HepG2 (cell line): ENCODE measurements around the gene ANKLE1. TPM values are rescaled to one million over a fixed set of nuclear protein-coding genes. Genes with fewer than 3 reads are reported as not detected.

Experiments used
- ARNTL ChIP-seq: sonication (generic); formaldehyde crosslinking; IDR thresholded peaks from 2 replicates; pipeline ENCODE4 v1.4.0; 2020; ENCODE audit warnings: mild to moderate bottlenecking, missing genetic modification reagents
- DRAP1 ChIP-seq: IDR thresholded peaks from 2 replicates; pipeline ENCODE4 v1.6.1; 2016; ENCODE audit warnings: missing genetic modification reagents, missing compliant biosample characterization
- ELF3 ChIP-seq: IDR thresholded peaks from 2 replicates; pipeline ENCODE4 v1.6.1; 2016; ENCODE audit warnings: missing genetic modification reagents, missing compliant biosample characterization
- HMG20B ChIP-seq: conservative IDR thresholded peaks from 2 replicates; pipeline ENCODE4 v1.6.1; 2016; ENCODE audit warnings: missing genetic modification reagents, missing compliant biosample characterization
- KDM2A ChIP-seq: sonication (generic); formaldehyde crosslinking; IDR thresholded peaks from 2 replicates; pipeline ENCODE4 v1.4.0; 2020; ENCODE audit warnings: low read depth, missing genetic modification reagents, borderline replicate concordance
- MEIS2 ChIP-seq: sonication (generic); formaldehyde crosslinking; IDR thresholded peaks from 2 replicates; pipeline ENCODE4 v1.9.0; 2021; ENCODE audit warnings: mild to moderate bottlenecking, missing genetic modification reagents
- NCOR1 ChIP-seq: fragments of 200-600 bp; sonication (generic); IDR thresholded peaks from 2 replicates; pipeline ENCODE4 v1.7.0; 2017; ENCODE audit warnings: antibody characterized with exemption, low read length, borderline replicate concordance
- NFE2L1 ChIP-seq: sonication (generic); formaldehyde crosslinking; IDR thresholded peaks from 2 replicates; pipeline ENCODE4 v1.4.0; 2020; ENCODE audit warnings: missing genetic modification reagents, mild to moderate bottlenecking, borderline replicate concordance
- PHF21A ChIP-seq: sonication (generic); formaldehyde crosslinking; IDR thresholded peaks from 2 replicates; pipeline ENCODE4 v1.5.0; 2020; ENCODE audit warnings: mild to moderate bottlenecking, missing genetic modification reagents
- RERE ChIP-seq: IDR thresholded peaks from 2 replicates; pipeline ENCODE4 v1.6.1; 2016; ENCODE audit warnings: low read depth, missing genetic modification reagents, missing compliant biosample characterization
- SETDB1 ChIP-seq: sonication (generic); formaldehyde crosslinking; IDR thresholded peaks from 2 replicates; pipeline ENCODE4 v1.5.1; 2020; ENCODE audit warnings: missing genetic modification reagents, mild to moderate bottlenecking, borderline replicate concordance
- SMAD1 ChIP-seq: sonication (generic); formaldehyde crosslinking; IDR thresholded peaks from 2 replicates; pipeline ENCODE4 v1.4.0; 2020; ENCODE audit warnings: missing genetic modification reagents, low read depth, mild to moderate bottlenecking, borderline replicate concordance
- SP140L ChIP-seq: sonication (generic); formaldehyde crosslinking; IDR thresholded peaks from 2 replicates; pipeline ENCODE4 v1.4.0; 2020; ENCODE audit warnings: missing genetic modification reagents, borderline replicate concordance
- XRCC5 ChIP-seq: fragments of 200-400 bp; formaldehyde crosslinking; optimal IDR thresholded peaks from 2 replicates; pipeline ENCODE3; 2017; ENCODE audit warnings: mild to moderate bottlenecking, low read length
- ZFP36L1 ChIP-seq: sonication (generic); formaldehyde crosslinking; IDR thresholded peaks from 2 replicates; pipeline ENCODE4 v1.8.0; 2022; ENCODE audit warnings: mild to moderate bottlenecking, missing genetic modification reagents, moderate library complexity
- ZFP91 ChIP-seq: sonication (generic); formaldehyde crosslinking; IDR thresholded peaks from 2 replicates; pipeline ENCODE4 v1.9.0; 2022; ENCODE audit warnings: missing genetic modification reagents, mild to moderate bottlenecking, borderline replicate concordance
- ZNF24 ChIP-seq: fragments of 450-650 bp; IDR thresholded peaks from 2 replicates; pipeline ENCODE4 v1.6.1; 2017; ENCODE audit warnings: antibody characterized with exemption, mild to moderate bottlenecking
- ZUFSP ChIP-seq: sonication (generic); formaldehyde crosslinking; IDR thresholded peaks from 2 replicates; pipeline ENCODE4 v1.9.0; 2021; ENCODE audit warnings: missing genetic modification reagents, mild to moderate bottlenecking, borderline replicate concordance
- polyA plus RNA-seq, 8 experiments: library from polyadenylated mRNA; depleted of rRNA in 3 of 8; stranded (reverse) in 7 of 8; unstranded in 1 of 8; fragments of >200 nt; fragmentation: Illumina TruSeq in 4 of 8; extraction: Trizol in 4 of 8; gene quantifications; 2 replicates each; pipeline versions ENCODE4 v1.2.1 to v1.2.3, GENCODE V29; 2011 to 2016; ENCODE audit warnings: low read depth in 4 of 8, missing spikeins in 1 of 8, mixed read lengths in 1 of 8; ENCODE audit not compliant: insufficient read depth in 1 of 8
- total RNA-seq, 5 experiments: library from RNA; depleted of rRNA; stranded (reverse); fragments of >200 nt; fragmentation: Illumina TruSeq; extraction: Trizol; gene quantifications; 2 replicates each; pipeline ENCODE4 v1.2.3, GENCODE V29; 2016; ENCODE audit warnings: low read depth in 1 of 5

The ANKLE1 gene
- total and polyA plus RNA-seq, 2 of the 13 experiments (the other 11 are each of a cell fraction or from before 2014, with no cell fraction given): 0.69 to 1.5 TPM

GRCh38 chr19:17248011-17248776, 33.5 kb upstream of the ANKLE1 start (continued):
- no peak for TF ChIP-seq ZUFSP (CRISPR knock-in tag)
- TF ChIP-seq XRCC5: peak; percentile 43
- no peak for TF ChIP-seq SMAD1
- TF ChIP-seq SP140L (CRISPR knock-in tag): no peak
- peak; percentile 99 for TF ChIP-seq NCOR1
- TF ChIP-seq MEIS2 (CRISPR knock-in tag): no peak
- TF ChIP-seq NFE2L1 (CRISPR knock-in tag): no peak
- peak; percentile 78 for TF ChIP-seq KDM2A
- TF ChIP-seq ZFP91 (CRISPR knock-in tag): peak; percentile 88
- TF ChIP-seq DRAP1 (CRISPR knock-in tag): 0 out of 2 replicates have a peak, but pooled peaks have one; percentile 28
- peak; percentile 98 for TF ChIP-seq PHF21A (CRISPR knock-in tag)
- no peak for TF ChIP-seq ZNF24
- peak; percentile 97 for TF ChIP-seq HMG20B (CRISPR knock-in tag)
- peak; percentile 92 for TF ChIP-seq ARNTL (CRISPR knock-in tag)
- peak; percentile 53; the same call in 1 of the 2 replicates for TF ChIP-seq ZFP36L1 (CRISPR knock-in tag)
- peak; percentile 64 for TF ChIP-seq ELF3 (CRISPR knock-in tag)
- no peak for TF ChIP-seq SETDB1
- TF ChIP-seq RERE: peak; percentile 97
